ENCODE data around the gene ZCWPW2. TPM values are rescaled to one million over a fixed set of nuclear protein-coding genes. Genes with fewer than 3 reads are reported as not detected.

The ZCWPW2 gene
- total RNA-seq, 2 donors from 2014 or later: 0.32 to 1.0 TPM

- Histone ChIP-seq H3K9ac (ENCODE audit: low read depth in 2 of 2, low read length in 2 of 2) (no peak overlapping the region), H3K4me1 (no peaks in the 10 kb centered on the region), H3K4me3 (no peak overlapping the region), H3K27me3 (no peaks in the 10 kb centered on the region), H3K36me3 (no peaks in the 10 kb centered on the region), H3K9me3 (no peaks in the 10 kb centered on the region), H3K27ac (no peak overlapping the region)
- DNase-seq: no peak
- intact Hi-C loops (cut with DNase I): no loop called here
- TF ChIP-seq CTCF (IDR thresholded peaks at IDR 0.05): no peak
These were observed 22.0 kb upstream of the ZCWPW2 start for GRCh38 chr3:28326458-28326926.

- intact Hi-C loops (cut with DNase I): no loop called here
- Histone ChIP-seq H3K9me3 (no peaks in the 10 kb centered on the region), H3K9ac (ENCODE audit: low read depth in 2 of 2, low read length in 2 of 2) (no peak overlapping the region), H3K36me3 (no peaks in the 10 kb centered on the region), H3K4me3 (no peak overlapping the region), H3K4me1 (no peaks in the 10 kb centered on the region), H3K27ac (no peak overlapping the region), H3K27me3 (no peaks in the 10 kb centered on the region)
- no peak for DNase-seq
- peak; percentile 70 for TF ChIP-seq CTCF (IDR thresholded peaks at IDR 0.05)
These were observed 20.1 kb upstream of the ZCWPW2 start for GRCh38 chr3:28328188-28329151.

GRCh38 chr3:28334552-28334951 lies 14.0 kb upstream of the ZCWPW2 start:
- H3K36me3 ChIP-seq: no peaks in the 10 kb centered on the region
- H3K4me1 ChIP-seq: no peaks in the 10 kb centered on the region
- TF ChIP-seq CTCF (IDR thresholded peaks at IDR 0.05): no peak
- H3K4me3 ChIP-seq: no peak overlapping the region
- no peak overlapping the region for H3K9ac ChIP-seq (ENCODE audit: low read depth in 2 of 2, low read length in 2 of 2)
- H3K27me3 ChIP-seq: no peaks in the 10 kb centered on the region
- no peak overlapping the region for H3K27ac ChIP-seq
- intact Hi-C loops (cut with DNase I): no loop called here
- DNase-seq: no peak
- no peaks in the 10 kb centered on the region for H3K9me3 ChIP-seq

GRCh38 chr3:28335246-28335645 lies 13.3 kb upstream of the ZCWPW2 start:
- no peak overlapping the region for H3K27ac ChIP-seq
- H3K36me3 ChIP-seq: no peaks in the 10 kb centered on the region
- no peak for DNase-seq
- H3K4me3 ChIP-seq: no peak overlapping the region
- H3K9me3 ChIP-seq: no peaks in the 10 kb centered on the region
- H3K4me1 ChIP-seq: no peaks in the 10 kb centered on the region
- H3K27me3 ChIP-seq: no peaks in the 10 kb centered on the region
- intact Hi-C loops (cut with DNase I): no loop called here
- no peak for TF ChIP-seq CTCF (IDR thresholded peaks at IDR 0.05)
- H3K9ac ChIP-seq (ENCODE audit: low read depth in 2 of 2, low read length in 2 of 2): no peak overlapping the region

GRCh38 chr3:28337230-28337629 lies 11.3 kb upstream of the ZCWPW2 start:
- H3K36me3 ChIP-seq: no peaks in the 10 kb centered on the region
- H3K4me3 ChIP-seq: no peak overlapping the region
- TF ChIP-seq CTCF (IDR thresholded peaks at IDR 0.05): no peak
- H3K9me3 ChIP-seq: no peaks in the 10 kb centered on the region
- no peak overlapping the region for H3K27ac ChIP-seq
- DNase-seq: no peak
- intact Hi-C loops (cut with DNase I): no loop called here
- H3K27me3 ChIP-seq: no peaks in the 10 kb centered on the region
- no peak overlapping the region for H3K9ac ChIP-seq (ENCODE audit: low read depth in 2 of 2, low read length in 2 of 2)
- H3K4me1 ChIP-seq: no peaks in the 10 kb centered on the region

All from colonic mucosa (tissue), 4 donors.